GM12864 (cell line): ENCODE data around the gene PUDP.

Experiments used
- DNase-seq: peaks from one replicate; pipeline ENCODE4 v3.0.0-alpha.2; 2011; ENCODE audit warnings: low read depth
- H3K4me3 ChIP-seq: 2 replicates; pipeline ENCODE4 v1.5.1; 2011; ENCODE audit warnings: mild to moderate bottlenecking, low read depth, low read length, control low read depth
- TF ChIP-seq, protein P1 (sequence below): IDR thresholded peaks from 2 replicates; pipeline ENCODE4 v1.5.1; 2011; ENCODE audit warnings: low read depth, mild to moderate bottlenecking, moderate library complexity, low read length, control low read depth, inconsistent platforms; ENCODE audit errors: missing control alignments

The PUDP gene

GRCh38 chrX:7111518-7111917, 36.4 kb downstream of the PUDP start:
- H3K4me3 ChIP-seq = no peak overlapping the region
- TF ChIP-seq, protein P1, sequence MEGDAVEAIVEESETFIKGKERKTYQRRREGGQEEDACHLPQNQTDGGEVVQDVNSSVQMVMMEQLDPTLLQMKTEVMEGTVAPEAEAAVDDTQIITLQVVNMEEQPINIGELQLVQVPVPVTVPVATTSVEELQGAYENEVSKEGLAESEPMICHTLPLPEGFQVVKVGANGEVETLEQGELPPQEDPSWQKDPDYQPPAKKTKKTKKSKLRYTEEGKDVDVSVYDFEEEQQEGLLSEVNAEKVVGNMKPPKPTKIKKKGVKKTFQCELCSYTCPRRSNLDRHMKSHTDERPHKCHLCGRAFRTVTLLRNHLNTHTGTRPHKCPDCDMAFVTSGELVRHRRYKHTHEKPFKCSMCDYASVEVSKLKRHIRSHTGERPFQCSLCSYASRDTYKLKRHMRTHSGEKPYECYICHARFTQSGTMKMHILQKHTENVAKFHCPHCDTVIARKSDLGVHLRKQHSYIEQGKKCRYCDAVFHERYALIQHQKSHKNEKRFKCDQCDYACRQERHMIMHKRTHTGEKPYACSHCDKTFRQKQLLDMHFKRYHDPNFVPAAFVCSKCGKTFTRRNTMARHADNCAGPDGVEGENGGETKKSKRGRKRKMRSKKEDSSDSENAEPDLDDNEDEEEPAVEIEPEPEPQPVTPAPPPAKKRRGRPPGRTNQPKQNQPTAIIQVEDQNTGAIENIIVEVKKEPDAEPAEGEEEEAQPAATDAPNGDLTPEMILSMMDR = no peak
- DNase-seq = no peak

GRCh38 chrX:7110821-7111276, 37.1 kb downstream of the PUDP start:
- TF ChIP-seq, protein P1 = no peak
- no peak overlapping the region for H3K4me3 ChIP-seq
- DNase-seq = peak; percentile 69

DNA sequence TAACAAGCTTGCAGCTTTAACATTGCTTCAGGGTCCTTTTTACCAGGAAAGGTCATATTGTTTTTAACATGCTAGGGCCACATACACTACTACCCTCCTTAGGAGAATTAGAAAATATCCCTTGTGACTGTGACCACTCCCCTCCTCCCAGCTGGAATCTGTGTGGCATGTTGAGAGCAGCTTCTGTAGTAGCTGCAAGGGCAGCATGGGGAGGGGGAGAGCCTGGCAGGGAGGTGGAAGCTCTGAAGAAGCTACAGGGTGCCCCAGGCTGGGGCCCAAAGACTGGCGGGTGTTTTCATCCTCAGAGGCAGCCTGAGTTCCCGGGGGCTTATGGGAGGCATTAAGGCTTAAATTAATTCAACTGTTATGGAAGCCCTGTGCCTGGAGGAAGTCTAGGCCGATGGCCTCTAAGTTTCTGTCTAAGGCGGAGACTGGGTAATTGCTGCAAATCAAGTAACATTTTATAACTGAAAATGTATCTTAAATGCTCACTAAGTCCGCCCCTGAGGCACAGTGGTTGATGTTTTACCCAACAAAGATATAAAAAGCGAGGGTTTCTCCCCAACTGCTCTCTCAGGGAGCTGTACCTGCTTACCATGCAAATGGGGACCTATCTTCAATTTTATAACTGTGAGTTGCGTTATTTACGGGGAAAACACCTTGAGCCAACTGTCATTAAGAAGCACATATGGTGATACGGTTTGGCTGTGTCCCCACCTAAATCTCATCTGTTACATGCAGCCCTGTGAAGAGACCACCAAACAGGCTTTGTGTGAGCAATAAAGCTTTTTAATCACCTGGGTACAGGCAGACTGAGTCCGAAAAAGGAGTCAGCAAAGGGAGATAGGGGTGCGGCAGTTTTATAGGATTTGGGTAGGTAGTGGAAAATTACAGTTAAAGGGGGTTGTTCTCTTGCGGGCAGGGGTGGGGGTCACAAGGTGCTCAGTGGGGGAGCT, 37.8 kb downstream of the PUDP start:
- TF ChIP-seq, protein P1 = no peak
- no peak for DNase-seq
- H3K4me3 ChIP-seq = no peak overlapping the region; the same call in 1 of the 2 replicates

DNA sequence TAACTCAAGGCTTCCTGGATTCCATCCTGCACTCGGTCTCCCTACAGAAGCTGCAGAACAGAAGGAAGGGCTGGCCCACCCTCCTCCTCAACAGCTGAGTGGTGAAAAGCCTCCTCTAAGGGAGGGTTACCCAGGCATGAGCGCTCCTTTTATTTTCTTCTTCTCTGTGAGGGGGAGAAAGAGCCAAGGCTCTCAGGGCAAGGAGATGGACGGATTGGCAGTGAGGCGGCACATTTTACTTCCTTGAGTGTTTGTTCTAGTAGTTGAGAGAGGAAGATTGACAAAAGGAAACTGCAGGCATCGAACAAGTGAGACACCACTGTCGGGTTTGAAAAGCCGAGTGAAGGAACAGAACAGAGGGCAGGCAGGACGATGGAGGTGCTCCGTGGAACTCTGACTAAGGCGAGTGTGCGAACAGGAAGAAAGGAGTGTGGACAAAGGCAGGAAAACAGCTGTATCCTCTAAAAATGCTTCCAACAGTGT, 38.9 kb downstream of the PUDP start:
- DNase-seq = no peak
- H3K4me3 ChIP-seq = peak overlapping the region; percentile 28
- TF ChIP-seq, protein P1 = no peak

DNA sequence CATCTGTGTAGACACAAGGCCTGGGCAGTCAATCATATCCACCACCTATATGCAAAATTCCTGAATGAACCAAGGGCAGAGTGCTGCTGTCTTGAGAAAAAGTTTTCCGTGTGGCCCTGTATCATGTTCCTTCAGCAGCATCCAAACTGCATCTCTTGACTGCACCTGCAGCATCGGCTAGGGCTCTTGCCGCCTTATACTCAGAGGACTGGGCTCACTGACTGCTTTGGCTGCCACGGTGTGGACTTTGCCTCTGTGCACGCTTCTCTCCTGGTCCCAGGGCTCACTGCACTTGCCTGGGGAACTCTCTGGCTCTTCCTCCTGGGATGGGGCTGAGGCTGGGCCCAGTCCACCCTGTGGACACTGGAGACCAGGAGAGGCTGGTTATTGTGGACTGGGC, 39.9 kb downstream of the PUDP start:
- no peak overlapping the region for H3K4me3 ChIP-seq
- DNase-seq = no peak
- TF ChIP-seq, protein P1 = no peak

- no peak overlapping the region for H3K4me3 ChIP-seq
- TF ChIP-seq, protein P1 = no peak
- no peak for DNase-seq
Observed at GRCh38 chrX:7106649-7107048, 41.3 kb downstream of the PUDP start.
